Hematopoietic multipotent progenitor cell treated with erythropoietin and hydrocortisone succinate and interleukin-3 and kit ligand, for 8 days (in vitro differentiated cells): ENCODE data around the gene ZMYM2.

Experiments used
- DNase-seq: peaks from one replicate; pipeline ENCODE4 v3.0.0-alpha.2; 2015

ZMYM2 gene

GRCh38 chr13:19958155-19959111 is at the start of gene ZMYM2:
Gene ZMYM2, plus strand, starts transcription at chr13:19958727. Its CDS starts 34,346 bp downstream, at chr13:19993073.
- peak; percentile 94 for DNase-seq

- DNase-seq, result no peak
Observed at GRCh38 chr13:19910336-19911072, 48.0 kb upstream of the ZMYM2 start.

DNA sequence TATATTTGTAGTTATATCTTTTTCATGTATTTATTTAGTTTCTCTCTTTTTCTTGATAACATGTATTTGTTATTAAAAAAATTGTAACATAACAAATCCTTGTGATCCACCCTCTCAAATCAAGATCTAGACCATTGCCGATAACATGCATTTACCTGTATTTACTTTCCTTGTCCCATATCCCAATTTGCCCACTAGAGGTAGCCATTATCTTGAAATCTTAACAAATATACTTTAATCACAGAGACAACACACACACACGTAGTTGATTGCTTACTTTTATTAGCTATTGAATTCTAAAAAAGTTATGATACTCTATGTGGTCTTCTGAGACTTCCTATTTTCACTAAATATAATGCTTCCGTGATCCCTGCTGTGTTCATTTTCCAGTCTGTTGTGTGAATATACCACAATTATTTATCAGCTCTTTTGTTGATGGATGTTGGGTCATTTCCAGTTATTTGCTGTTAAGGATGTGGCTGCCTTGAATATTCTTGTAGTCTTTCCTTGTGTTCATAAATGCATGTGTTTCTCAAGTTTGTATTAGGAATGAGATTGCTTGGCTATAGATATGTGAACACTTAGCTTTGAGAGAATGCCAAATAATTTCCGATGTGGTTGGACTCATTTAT is 31.3 kb upstream of the ZMYM2 start:
- DNase-seq, result peak; percentile 21

GRCh38 chr13:19940106-19940505 is 18.4 kb upstream of the ZMYM2 start:
- no peak for DNase-seq

- no peak for DNase-seq
Observed at GRCh38 chr13:19950374-19950773, 8.2 kb upstream of the ZMYM2 start.

DNA sequence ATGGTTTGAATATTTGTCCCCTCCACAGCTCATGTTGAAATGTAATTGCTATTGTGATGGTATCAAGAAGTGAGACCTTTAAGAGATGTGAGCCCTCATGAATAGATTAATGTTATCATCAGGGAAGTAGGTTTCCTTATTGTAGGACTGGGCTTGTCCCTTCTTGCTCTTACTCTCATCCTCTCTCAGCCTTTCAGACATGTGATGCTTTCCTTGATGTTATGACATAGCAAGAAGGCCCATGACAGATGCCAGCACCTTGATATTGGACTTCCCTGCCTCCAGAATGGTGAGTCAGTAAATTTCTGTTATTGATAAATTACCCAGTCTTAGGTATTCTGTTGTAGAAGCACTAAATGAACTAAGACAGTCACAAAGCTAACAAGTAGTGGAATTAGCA is 5.7 kb upstream of the ZMYM2 start:
- no peak for DNase-seq

GRCh38 chr13:19955873-19956559 is 2.5 kb upstream of the ZMYM2 start:
- no peak for DNase-seq

DNA sequence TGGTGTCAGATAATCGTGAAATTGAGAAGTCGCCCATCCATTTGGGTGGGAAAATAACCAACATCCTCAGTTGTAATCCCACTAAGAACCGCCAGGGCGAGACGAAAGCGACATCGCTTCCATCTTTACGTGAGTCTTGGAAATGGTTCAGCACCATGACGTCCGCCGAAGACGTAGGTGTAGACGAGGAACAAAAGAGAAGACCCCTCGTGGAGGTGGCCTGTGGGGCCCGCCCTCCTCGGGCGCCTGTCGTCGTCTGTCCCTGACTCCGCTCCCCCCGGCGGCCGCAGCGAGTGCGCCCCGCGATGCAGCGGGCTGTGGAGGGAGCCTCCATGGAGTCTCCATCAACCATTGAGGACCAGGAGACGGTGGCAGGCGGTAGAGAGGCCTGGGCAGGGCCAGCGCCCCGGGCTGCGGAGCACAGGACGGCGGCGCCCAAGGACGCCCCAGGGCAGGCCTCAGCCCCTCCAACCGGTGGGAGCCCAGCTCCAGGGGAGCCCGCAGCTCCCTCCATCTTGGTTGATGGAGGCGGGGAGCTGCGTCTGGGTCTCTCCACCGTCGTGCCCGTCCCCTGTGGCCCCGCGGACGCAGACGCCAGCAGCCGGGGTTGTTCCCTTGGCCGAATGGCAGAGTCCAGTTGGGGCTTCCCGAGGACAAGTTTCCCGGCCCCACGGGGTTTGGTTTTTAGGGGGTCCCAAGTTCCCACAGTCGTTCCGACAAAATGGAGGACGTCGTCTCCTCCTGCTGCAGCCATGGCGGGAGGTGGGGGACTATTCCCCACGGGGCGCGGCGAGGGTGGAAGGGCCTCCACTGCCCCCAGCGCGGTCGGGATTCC is 990 bp upstream of the ZMYM2 start:
- peak; percentile 93 for DNase-seq

DNA sequence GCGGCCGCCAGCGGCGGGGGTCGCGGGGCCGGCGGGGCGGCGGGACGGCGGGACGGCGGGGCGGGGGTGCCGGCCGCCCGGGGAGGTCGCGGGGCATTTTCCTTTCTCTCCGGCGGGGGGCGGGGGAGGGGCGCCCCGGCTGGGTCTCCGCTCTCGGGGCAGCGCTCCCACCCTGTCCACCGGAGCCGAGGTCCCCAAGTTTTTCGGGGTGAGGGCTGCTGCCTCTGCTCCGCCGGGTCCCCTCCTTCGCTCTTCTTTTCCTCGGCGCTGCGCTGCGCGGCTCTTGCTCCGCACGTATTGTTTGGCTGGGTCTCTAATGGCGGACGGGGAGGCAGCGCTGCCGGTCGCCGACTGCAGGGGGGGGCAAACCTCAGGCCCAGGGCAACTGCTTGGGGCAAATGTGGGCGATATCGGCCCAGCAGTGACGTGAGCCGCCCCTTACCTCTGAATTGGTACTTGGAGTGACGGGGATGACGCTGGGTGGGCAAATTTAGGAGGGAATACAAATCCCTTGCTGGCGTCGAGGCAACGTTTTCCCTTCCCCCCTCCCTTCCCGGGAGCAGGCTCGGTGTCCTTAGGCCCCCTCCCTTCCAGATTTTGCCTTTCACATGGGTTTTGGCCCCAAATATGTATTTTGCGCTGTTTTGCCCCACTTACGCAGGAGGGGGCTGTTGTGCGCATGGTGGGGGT is 759 bp downstream of the ZMYM2 start:
- peak; percentile 68 for DNase-seq

DNA sequence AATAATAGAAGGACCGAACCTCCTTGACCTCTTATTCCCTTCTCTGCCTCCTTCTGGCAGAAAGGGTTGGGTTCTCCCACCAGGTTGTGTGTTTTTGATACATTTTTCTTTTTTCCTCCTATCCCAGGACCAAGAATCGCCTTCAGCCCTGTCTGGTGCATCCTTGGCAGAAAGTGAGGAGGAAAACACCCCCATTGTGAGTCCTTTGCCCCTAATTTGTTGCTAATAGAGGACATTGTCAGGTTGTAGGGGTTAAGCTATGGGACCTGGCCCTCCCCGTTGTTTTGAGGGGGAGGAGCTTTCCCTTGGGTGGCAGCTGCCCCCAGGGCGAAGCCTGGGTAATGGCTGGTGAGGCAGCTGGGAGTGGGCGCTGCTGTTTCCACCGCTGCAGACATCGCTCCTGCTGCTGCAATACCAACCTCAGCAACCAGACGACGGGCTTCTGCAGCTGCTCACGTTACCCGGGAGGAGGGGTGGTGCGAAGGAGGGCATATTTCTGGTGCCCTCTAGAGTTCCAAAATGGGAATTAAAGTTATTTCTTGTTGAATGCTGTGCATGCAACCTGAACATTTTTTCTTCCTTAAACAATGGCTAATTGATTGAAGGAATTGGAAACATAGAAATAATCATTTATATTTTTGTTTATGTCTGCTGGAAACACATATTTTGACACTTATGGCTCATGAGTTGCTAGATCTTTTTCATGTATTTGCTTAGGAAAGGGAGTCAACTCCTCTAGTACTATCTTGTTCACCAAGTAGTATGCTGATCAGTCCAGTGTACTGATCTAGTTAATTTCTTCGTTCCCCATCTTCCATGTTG is 1.5 kb downstream of the ZMYM2 start:
- peak; percentile 94 for DNase-seq

GRCh38 chr13:19960653-19960976 is 2.1 kb downstream of the ZMYM2 start:
- no peak for DNase-seq

- DNase-seq, result no peak
Observed at GRCh38 chr13:19961489-19961888, 3.0 kb downstream of the ZMYM2 start.

DNA sequence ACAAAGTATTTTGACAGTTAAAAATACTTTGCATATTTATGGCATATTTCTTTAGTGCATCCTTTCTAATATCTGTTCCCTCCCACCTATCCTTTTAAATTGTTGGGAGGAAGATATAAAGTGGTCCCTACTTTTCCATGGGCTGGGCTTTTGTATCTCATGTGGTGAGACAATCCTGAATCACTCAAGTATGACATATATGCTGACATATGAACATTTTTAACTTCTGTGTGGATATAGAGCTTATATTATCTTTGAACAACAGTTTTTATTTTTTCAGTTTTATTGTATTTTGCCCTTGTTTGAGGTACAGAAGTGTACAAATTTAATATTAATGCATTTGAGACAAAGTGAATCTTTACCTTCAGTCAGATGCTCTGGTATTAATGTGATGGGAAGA is 3.4 kb downstream of the ZMYM2 start:
- DNase-seq, result no peak

DNA sequence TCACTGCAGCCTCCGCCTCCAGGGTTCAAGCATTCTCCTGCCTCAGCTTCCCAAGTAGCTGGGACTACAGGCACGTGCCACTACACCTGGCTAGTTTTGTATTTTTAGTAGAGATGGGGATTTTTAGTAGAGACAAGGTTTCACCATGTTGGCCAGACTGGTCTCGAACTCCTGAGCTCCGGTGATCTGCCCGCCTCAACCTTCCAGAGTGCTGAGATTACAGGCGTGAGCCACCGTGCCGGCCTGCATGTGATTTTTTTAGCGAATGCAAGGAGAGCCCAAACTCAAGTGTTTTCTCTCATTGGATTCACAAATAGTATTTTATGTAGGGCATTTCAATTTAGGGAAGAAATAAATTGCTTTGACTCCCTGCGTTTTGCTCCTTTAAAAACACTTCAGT is 4.4 kb downstream of the ZMYM2 start:
- no peak for DNase-seq

- DNase-seq, result peak; percentile 59
Observed at GRCh38 chr13:19967621-19968020, 9.1 kb downstream of the ZMYM2 start.

DNA sequence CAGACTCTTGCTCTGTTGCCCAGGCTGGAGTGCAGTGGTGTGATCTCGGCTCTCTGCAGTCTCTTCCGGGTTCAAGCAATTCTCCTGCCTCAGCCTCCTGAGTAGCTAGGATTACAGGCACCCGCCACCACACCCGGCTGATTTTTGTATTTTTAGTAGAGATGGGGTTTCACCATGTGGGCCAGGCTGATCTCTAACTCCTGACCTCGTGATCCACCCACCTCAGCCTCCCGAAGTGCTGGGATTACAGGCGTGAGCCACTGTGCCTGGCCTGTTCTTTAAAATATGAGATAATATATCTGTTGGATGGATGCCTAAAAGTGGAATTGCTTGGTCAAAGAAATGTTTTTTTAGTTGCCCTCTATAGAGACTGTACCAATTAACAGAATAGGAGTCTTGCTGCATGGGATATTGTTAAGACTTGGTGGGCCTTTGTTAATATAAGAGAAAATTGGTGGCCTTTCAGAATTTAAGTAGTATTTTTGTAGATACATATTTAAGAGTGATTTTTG is 16.0 kb downstream of the ZMYM2 start:
- DNase-seq, result peak; percentile 86

DNA sequence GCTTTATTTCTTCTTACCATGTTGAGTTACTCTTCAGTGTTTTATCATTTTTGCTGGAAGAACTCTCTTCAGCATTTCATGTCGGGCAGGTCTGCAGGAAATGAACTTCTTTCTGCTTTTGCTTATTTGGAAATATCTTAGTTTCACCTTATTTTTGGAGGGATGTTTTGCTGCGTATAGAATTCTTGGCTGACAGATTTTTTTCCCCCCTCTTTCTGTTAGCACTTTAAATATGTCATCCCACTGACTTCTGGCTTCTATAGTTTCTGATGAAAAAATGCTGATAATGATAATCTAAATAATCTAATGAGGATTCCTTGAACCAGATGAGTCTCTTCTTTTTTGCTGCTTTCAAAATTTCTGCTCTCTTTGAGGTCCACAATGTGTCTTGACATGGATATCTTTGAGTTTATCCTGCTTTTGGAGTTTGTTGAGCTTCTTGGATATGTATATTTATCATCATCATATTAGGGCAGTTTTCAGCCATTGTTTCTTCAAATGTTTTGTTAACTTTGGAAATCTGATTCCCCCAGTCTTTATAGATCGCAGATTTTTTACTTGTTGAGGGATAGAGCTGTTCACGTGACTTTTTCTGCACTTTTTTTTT is 20.4 kb downstream of the ZMYM2 start:
- no peak for DNase-seq

- DNase-seq, result no peak
Observed at GRCh38 chr13:19981685-19982238, 23.2 kb downstream of the ZMYM2 start.

DNA sequence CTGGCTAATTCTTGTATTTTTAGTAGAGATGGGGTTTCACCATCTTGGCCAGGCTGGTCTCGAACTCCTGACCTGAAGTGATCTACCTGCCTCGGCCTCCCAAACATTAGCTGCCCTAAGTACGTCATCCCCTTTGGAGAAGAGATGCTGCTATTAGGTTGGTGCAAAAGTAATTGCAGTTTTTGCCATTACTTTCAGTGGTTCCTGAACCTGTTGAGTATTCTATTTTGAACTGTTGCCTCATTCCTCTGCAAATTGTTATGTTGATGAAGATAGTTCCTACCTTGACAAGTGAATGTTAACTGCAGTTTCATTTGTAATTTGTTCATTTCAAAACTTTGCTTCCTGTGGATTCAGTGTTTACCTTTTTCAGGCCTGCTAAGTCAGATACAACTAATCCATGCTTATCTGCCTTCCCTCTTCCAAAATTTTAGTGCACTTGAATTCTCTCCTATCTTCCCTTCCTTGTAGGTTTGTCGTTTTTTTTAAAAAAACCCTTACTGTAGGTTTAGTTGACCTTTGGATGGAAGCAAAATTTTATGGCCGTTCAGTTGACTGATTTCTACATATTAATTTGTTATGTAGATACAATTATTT is 24.0 kb downstream of the ZMYM2 start:
- no peak for DNase-seq
